Stimulated activated CD8-positive, alpha-beta memory T cell treated with anti-CD3 and anti-CD28 coated beads, Interleukin-12 subunit alpha, Interleukin-12 subunit beta, amount 100 ng/mL, for 24 hours (primary cell): ENCODE measurements around the gene RASD1.
"Not testable (repeated sequence)": the region's sequence is repeated elsewhere in the genome, so short reads cannot be mapped to it uniquely, and the experiment has no call there.

Source experiments
- DNase-seq: peaks from one replicate; pipeline ENCODE4 v3.0.0-alpha.2; 2020; ENCODE audit errors: extremely low read depth

The RASD1 gene

GRCh38 chr17:17469358-17469757, 26.8 kb downstream of the RASD1 start:
- DNase-seq = no peak

GRCh38 chr17:17468217-17469010, 27.8 kb downstream of the RASD1 start:
- no peak for DNase-seq

- DNase-seq = no peak
Measured at GRCh38 chr17:17467720-17468119, 28.5 kb downstream of the RASD1 start.

- DNase-seq = no peak
Measured at GRCh38 chr17:17467016-17467415, 29.2 kb downstream of the RASD1 start.

GRCh38 chr17:17466511-17466910, 29.7 kb downstream of the RASD1 start:
- no peak for DNase-seq

- DNase-seq = not testable (repeated sequence)
Measured at GRCh38 chr17:17465878-17466277, 30.3 kb downstream of the RASD1 start.

- no peak for DNase-seq
Measured at GRCh38 chr17:17463821-17464220, 32.4 kb downstream of the RASD1 start.

GRCh38 chr17:17462048-17462824, 34.0 kb downstream of the RASD1 start:
- no peak for DNase-seq

- DNase-seq = no peak
Measured at GRCh38 chr17:17460038-17460437, 36.2 kb downstream of the RASD1 start.

- DNase-seq = no peak
Measured at GRCh38 chr17:17457680-17458079, 38.5 kb downstream of the RASD1 start.

GRCh38 chr17:17456251-17456650, 39.9 kb downstream of the RASD1 start:
- DNase-seq = no peak

- no peak for DNase-seq
Measured at GRCh38 chr17:17455173-17455572, 41.0 kb downstream of the RASD1 start.

- not testable (repeated sequence) for DNase-seq
Measured at GRCh38 chr17:17454700-17455099, 41.5 kb downstream of the RASD1 start.

- DNase-seq = no peak
Measured at GRCh38 chr17:17454276-17454675, 41.9 kb downstream of the RASD1 start.

- DNase-seq = no peak
Measured at GRCh38 chr17:17453088-17453487, 43.1 kb downstream of the RASD1 start.

GRCh38 chr17:17448723-17449122, 47.5 kb downstream of the RASD1 start:
- DNase-seq = no peak

- no peak for DNase-seq
Measured at GRCh38 chr17:17448076-17448475, 48.1 kb downstream of the RASD1 start.

GRCh38 chr17:17447264-17447663, 48.9 kb downstream of the RASD1 start:
- DNase-seq = no peak

- no peak for DNase-seq
Measured at GRCh38 chr17:17446666-17447155, 49.5 kb downstream of the RASD1 start.

- DNase-seq = no peak
Measured at GRCh38 chr17:17445925-17446665, 50.1 kb downstream of the RASD1 start.

GRCh38 chr17:17445296-17445924, 50.8 kb downstream of the RASD1 start:
- DNase-seq = no peak
